Measurements from ENCODE around the gene SMAGP. TPM values are rescaled to one million over a fixed set of nuclear protein-coding genes. Genes with fewer than 3 reads are reported as not detected.

The SMAGP gene
- total RNA-seq, 2 experiments from 2014 or later = 0.64 to 1.3 TPM

DNA sequence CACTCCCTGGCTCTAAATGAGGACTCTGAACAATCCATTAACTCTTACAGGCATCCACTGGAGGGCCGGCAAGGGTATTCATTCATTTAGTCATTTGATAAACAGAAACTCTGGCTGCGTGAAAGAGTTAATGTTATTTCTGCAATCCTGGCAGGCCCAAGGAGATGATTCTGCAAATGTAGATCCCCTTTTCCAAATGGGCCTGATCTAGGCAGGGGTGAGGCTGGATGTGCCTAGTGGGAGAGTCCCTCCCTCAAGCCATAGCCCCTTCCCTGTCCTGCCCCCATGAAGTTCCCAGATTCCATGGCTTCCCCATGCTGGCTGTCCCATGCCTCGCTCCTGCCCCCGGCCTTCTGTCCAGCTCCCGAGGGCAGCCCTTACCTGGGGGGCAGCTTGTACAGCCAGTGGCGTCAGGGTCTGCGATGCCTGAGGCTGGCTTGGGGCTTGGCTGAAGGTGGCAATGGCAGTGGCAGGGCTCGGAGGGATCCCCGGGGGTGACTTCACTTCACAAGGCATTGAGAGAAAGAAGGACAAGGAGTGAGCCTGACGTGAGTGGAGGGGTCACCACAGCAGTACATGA is 70.8 kb downstream of the SMAGP start:
- H3K36me3 Mint-ChIP-seq = no peaks in the 10 kb centered on the region
- no peak overlapping the region for H3K4me3 Mint-ChIP-seq
- no peak for DNase-seq
- H3K27me3 Mint-ChIP-seq = no peaks in the 10 kb centered on the region
- H3K9me3 Mint-ChIP-seq = no peaks in the 10 kb centered on the region
- peaks cover 6% of the 10 kb centered on the region for H3K4me1 Mint-ChIP-seq
- H3K27ac Mint-ChIP-seq = no peak overlapping the region

DNA sequence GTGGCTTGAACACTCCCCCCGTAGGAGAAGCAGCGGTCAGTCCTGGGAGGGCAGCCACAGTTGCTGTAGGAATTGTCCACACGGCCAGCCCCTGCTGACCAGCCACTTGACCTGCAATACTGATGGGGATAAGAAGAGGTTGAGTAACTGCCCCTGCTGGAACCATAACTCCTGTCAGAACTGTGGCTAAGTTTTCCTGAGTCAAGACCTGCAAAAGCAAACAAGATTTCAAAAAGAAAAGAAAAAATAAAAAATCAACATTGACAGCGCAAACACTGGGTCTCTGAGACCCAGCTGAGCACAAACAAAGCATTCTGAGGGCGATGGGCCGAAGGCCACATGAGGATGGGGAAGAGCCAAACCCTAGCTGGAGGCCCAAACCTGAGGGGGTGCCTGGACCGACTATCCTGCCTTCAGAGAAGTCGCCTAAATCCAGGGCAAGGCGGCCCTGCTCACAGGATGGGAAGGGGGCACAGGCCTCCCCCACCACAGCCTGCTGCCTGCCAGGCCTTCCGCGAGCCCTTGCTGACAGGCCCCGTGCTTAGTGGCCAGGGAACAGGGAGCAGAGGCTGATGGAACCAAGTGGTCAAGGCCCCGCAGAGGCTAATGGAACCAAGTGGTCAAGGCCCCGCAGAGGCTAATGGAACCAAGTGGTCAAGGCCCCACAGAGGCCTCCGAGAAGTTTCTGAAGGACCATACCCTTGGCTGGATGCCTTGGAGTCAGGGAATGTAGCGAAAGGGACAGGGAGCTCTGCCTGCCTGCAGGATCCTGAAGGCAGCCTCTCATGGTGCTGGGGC is 71.4 kb downstream of the SMAGP start:
- no peak for DNase-seq
- Mint-ChIP-seq H3K9me3 (no peaks in the 10 kb centered on the region), H3K36me3 (no peaks in the 10 kb centered on the region), H3K27ac (no peak overlapping the region), H3K4me3 (no peak overlapping the region), H3K27me3 (no peaks in the 10 kb centered on the region), H3K4me1 (peaks cover 6% of the 10 kb centered on the region)

DNA sequence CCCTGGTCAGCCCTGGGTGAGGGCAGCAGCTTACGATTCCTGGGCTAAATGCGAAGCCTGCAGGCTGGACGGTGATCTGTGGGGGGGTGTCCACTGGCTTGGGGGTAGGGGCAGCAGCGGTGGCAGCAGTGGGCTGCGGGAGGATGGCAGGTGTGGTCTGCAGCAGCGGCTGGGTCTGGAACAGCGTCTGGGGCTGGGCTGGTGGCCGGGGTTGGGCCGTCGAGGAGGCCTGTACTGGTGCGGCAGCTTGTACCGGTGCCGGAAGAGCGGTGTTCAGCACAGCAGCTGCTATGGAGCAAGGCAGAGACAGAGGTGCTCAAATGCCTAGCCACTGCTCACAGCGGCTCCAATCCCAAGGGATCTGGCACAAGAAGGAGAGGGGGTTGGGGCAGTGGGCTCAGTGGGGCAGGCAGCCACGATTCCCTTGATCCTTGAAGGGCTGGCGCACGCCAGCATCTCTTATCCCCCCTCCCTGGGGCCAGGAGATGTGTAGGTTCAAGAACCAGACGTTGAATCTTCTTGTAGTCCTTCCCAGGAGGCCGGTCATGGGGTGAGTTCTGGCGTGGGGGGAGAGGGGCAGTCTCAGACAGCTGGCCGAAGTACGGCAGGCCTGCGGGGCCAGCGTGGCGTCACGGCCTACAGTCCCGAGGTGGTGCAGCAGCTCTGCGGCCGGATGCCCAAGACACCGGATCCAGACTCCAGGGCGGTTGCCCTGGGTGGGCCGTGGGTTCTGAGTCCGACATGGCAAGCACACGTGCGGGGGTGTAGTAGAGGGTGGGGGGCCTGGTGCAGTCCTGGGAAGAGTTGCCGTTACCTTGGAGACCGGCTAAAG is 72.3 kb downstream of the SMAGP start:
- no peak for DNase-seq
- Mint-ChIP-seq H3K27ac (no peak overlapping the region), H3K4me1 (peaks cover 3% of the 10 kb centered on the region), H3K36me3 (no peaks in the 10 kb centered on the region), H3K9me3 (no peaks in the 10 kb centered on the region), H3K27me3 (no peaks in the 10 kb centered on the region), H3K4me3 (no peak overlapping the region)

DNA sequence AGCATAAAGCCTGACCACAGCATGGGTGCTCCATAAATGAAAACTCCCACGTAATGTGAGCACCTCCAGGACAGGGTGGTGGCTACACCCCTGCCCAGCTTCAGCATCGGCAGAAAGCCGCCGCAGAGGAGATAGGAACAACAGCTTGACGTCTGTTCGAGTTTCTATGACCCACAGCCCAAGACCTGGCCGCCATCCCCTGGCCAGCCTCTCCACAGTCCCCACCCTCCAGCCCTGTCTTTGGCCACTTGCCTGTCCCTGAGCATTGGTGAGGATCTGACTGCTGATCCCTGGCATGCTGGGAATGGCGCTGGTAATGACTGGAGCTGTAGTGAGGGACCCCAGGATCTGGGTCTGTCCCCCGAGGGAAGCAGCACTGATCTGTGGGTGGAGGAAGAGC is 73.7 kb downstream of the SMAGP start:
- H3K9me3 Mint-ChIP-seq = no peaks in the 10 kb centered on the region
- no peaks in the 10 kb centered on the region for H3K4me1 Mint-ChIP-seq
- no peak overlapping the region for H3K27ac Mint-ChIP-seq
- DNase-seq = no peak
- H3K4me3 Mint-ChIP-seq = no peak overlapping the region
- no peaks in the 10 kb centered on the region for H3K27me3 Mint-ChIP-seq
- H3K36me3 Mint-ChIP-seq = no peaks in the 10 kb centered on the region

DNA sequence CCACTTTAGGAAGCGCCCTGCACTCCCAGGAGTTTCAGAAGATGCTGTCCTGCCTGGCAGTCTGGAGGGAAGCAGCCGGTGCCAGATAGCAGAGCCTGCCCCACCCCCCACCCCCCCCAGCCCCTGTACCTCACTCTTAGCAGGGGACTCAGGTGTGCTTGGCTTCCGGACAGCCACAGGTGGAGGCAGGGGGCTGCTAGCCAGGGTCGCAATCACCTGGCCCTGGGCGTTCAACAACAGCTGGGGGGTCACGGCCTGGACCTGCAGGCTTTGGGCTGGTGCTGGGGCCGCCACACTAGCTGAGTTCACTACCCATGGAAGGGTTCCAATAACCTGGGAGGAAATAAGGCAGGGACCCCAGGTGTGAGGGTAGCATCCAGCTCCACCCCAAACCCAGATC is 74.4 kb downstream of the SMAGP start:
- H3K4me3 Mint-ChIP-seq = no peak overlapping the region
- H3K4me1 Mint-ChIP-seq = no peaks in the 10 kb centered on the region
- no peaks in the 10 kb centered on the region for H3K9me3 Mint-ChIP-seq
- H3K27ac Mint-ChIP-seq = no peak overlapping the region
- H3K36me3 Mint-ChIP-seq = no peaks in the 10 kb centered on the region
- no peak for DNase-seq
- H3K27me3 Mint-ChIP-seq = no peaks in the 10 kb centered on the region

Other genes starting within 250 kb of the SMAGP start
- 10 to 100 TPM; 24.5 to 27.3 TPM for gene SLC11A2, start 244.0 kb downstream of the SMAGP start, total RNA-seq
- 10 to 100 TPM; 67.2 to 69.4 TPM for gene LETMD1, start 222.1 kb downstream of the SMAGP start, total RNA-seq
- 10 to 100 TPM; 10.5 to 10.9 TPM for gene CSRNP2, start 186.8 kb downstream of the SMAGP start, total RNA-seq
- gene TFCP2, start 97.3 kb downstream of the SMAGP start, total RNA-seq = 10 to 100 TPM; 32.3 to 33.4 TPM
- 1 to 10 TPM; 6.5 to 6.9 TPM for gene POU6F1, start 52.4 kb downstream of the SMAGP start, total RNA-seq
- gene DAZAP2, start 31.6 kb downstream of the SMAGP start, total RNA-seq = 10 to 100 TPM; 94.2 to 95.4 TPM
- 10 to 100 TPM; 32.0 to 34.2 TPM for gene BIN2, start 53.8 kb upstream of the SMAGP start, total RNA-seq
- gene CELA1, start 76.3 kb upstream of the SMAGP start, total RNA-seq = not detected
- 10 to 100 TPM; 19.0 to 19.9 TPM for gene GALNT6, start 121.0 kb upstream of the SMAGP start, total RNA-seq
- gene SLC4A8, start 154.4 kb upstream of the SMAGP start, total RNA-seq = 1 to 10 TPM; 1.3 to 2.1 TPM

Measured in activated naive CD8-positive, alpha-beta T cell treated with anti-CD3 and anti-CD28 coated beads for 36 hours (primary cell).